Suprapubic skin (tissue), 3 donors: ENCODE data around the gene RHEB.

ENCODE experiments used
- CTCF ChIP-seq, 2 donors: fragments of 200-600 bp in 1 of 2; fragments of 450-650 bp in 1 of 2; sonication (generic) in 1 of 2; IDR thresholded peaks; one replicate each; pipeline ENCODE4 v1.5.1; 2016 to 2019; ENCODE audit warnings: antibody characterized with exemption in 2 of 2, mild to moderate bottlenecking in 1 of 2, moderate library complexity in 1 of 2
- POLR2A ChIP-seq, 2 donors: fragments of 450-650 bp; IDR thresholded peaks; one replicate each; pipeline ENCODE4 v1.6.1; 2017; ENCODE audit warnings: antibody characterized with exemption in 2 of 2, mild to moderate bottlenecking in 2 of 2, moderate library complexity in 2 of 2

GRCh38 chr7:151468217-151469018 is 51.3 kb downstream of the RHEB start:
- no peak for TF ChIP-seq POLR2A (IDR thresholded peaks at IDR 0.05)
- no peak for TF ChIP-seq CTCF (IDR thresholded peaks at IDR 0.05)
